Measurements from ENCODE around the gene IFT81.

The IFT81 gene

GRCh38 chr12:110157539-110157938 is 33.4 kb downstream of the IFT81 start:
- DNase-seq (ENCODE audit: low spot score): no peak

GRCh38 chr12:110159671-110160245 is 35.6 kb downstream of the IFT81 start:
- DNase-seq (ENCODE audit: low spot score): no peak

GRCh38 chr12:110165540-110166159 is 41.5 kb downstream of the IFT81 start:
- DNase-seq (ENCODE audit: low spot score): no peak

- DNase-seq (ENCODE audit: low spot score): no peak
These were observed 44.7 kb downstream of the IFT81 start for GRCh38 chr12:110168732-110169455.

GRCh38 chr12:110170535-110171185 is 46.5 kb downstream of the IFT81 start:
- no peak for DNase-seq (ENCODE audit: low spot score)

- no peak for DNase-seq (ENCODE audit: low spot score)
These were observed 47.0 kb downstream of the IFT81 start for GRCh38 chr12:110171186-110171538.

GRCh38 chr12:110171636-110172035 is 47.5 kb downstream of the IFT81 start:
- DNase-seq (ENCODE audit: low spot score): no peak

GRCh38 chr12:110174373-110174996 is 50.3 kb downstream of the IFT81 start:
- DNase-seq (ENCODE audit: low spot score): no peak

- no peak for DNase-seq (ENCODE audit: low spot score)
These were observed 51.0 kb downstream of the IFT81 start for GRCh38 chr12:110175201-110175600.

GRCh38 chr12:110176745-110177144 is 52.6 kb downstream of the IFT81 start:
- no peak for DNase-seq (ENCODE audit: low spot score)

- no peak for DNase-seq (ENCODE audit: low spot score)
These were observed 55.1 kb downstream of the IFT81 start for GRCh38 chr12:110179291-110179690.

GRCh38 chr12:110180591-110181005 is 56.4 kb downstream of the IFT81 start:
- DNase-seq (ENCODE audit: low spot score): no peak

GRCh38 chr12:110182281-110182680 is 58.1 kb downstream of the IFT81 start:
- DNase-seq (ENCODE audit: low spot score): no peak

- no peak for DNase-seq (ENCODE audit: low spot score)
These were observed 59.2 kb downstream of the IFT81 start for GRCh38 chr12:110183386-110183785.

GRCh38 chr12:110185626-110186025 is 61.5 kb downstream of the IFT81 start:
- DNase-seq (ENCODE audit: low spot score): no peak

GRCh38 chr12:110186059-110186458 is 61.9 kb downstream of the IFT81 start:
- no peak for DNase-seq (ENCODE audit: low spot score)

- DNase-seq (ENCODE audit: low spot score): no peak
These were observed 69.0 kb downstream of the IFT81 start for GRCh38 chr12:110193196-110193595.

- DNase-seq (ENCODE audit: low spot score): no peak
These were observed 72.8 kb downstream of the IFT81 start for GRCh38 chr12:110197003-110197402.

- DNase-seq (ENCODE audit: low spot score): no peak
These were observed 74.2 kb downstream of the IFT81 start for GRCh38 chr12:110198386-110198785.

- DNase-seq (ENCODE audit: low spot score): no peak
These were observed 75.4 kb downstream of the IFT81 start for GRCh38 chr12:110199339-110200123.

GRCh38 chr12:110200124-110200417 is 75.9 kb downstream of the IFT81 start:
- no peak for DNase-seq (ENCODE audit: low spot score)

- no peak for DNase-seq (ENCODE audit: low spot score)
These were observed 77.8 kb downstream of the IFT81 start for GRCh38 chr12:110201995-110202394.

Data from hematopoietic multipotent progenitor cell treated with erythropoietin and hydrocortisone succinate and interleukin-3 and kit ligand, for 17 days (in vitro differentiated cells).